Endothelial cell of umbilical vein (primary cell): ENCODE data around the gene TMCC3. TPM values are rescaled to one million over a fixed set of nuclear protein-coding genes. Genes with fewer than 3 reads are reported as not detected.

Experiments used
- BruUV-seq: library from RNA; stranded (reverse); fragments of 400-500 nt; replicated peaks from 2 replicates; lab custom pipeline; 2021; lab: Mats Ljungman, UMichigan
- CTCF ChIA-PET: fragments of 300-600, 350-600 bp; sonication (Branson Sonifier 250); formaldehyde crosslinking; loops from one replicate; lab custom pipeline; 2021; ENCODE audit warnings: antibody characterized with exemption, inconsistent platforms; lab: Charles Lee
- POLR2A ChIA-PET: fragments of 300-600, 350-600 bp; sonication (Branson Sonifier 250); formaldehyde crosslinking; loops from one replicate; lab custom pipeline; 2021; ENCODE audit warnings: antibody characterized with exemption, inconsistent platforms; lab: Charles Lee
- DNase-seq: peaks from one replicate; pipeline ENCODE4 v3.0.0-alpha.2; 2011; ENCODE audit warnings: low read depth, low spot score
- FAIRE-seq: peaks from 2 replicates; lab custom pipeline; 2011; peaks lifted over from hg19 to GRCh38; lab: Jason Lieb, UNC
- H2AFZ ChIP-seq: 2 replicates; pipeline ENCODE4 v1.6.0; 2012; ENCODE audit warnings: low read depth, low read length, control low read depth, inconsistent platforms
- H3K27ac ChIP-seq: 2 replicates; pipeline ENCODE4 v1.5.1; 2011; ENCODE audit warnings: low read depth, mild to moderate bottlenecking, control low read depth, low read length, moderate library complexity; ENCODE audit not compliant: insufficient read depth
- H3K27me3 ChIP-seq, 2 experiments: 2 replicates each; pipeline versions ENCODE4 v1.6.0 to v1.6.1; 2011; ENCODE audit warnings: low read length in 2 of 2, mixed read lengths in 1 of 2; ENCODE audit not compliant: control insufficient read depth in 2 of 2, insufficient read depth in 2 of 2
- H3K36me3 ChIP-seq, 2 experiments: 2 replicates in 1 of 2; 3 replicates in 1 of 2; pipeline ENCODE4 v1.5.1; 2011; ENCODE audit warnings: low read length in 2 of 2, mild to moderate bottlenecking in 1 of 2, moderate library complexity in 1 of 2; ENCODE audit not compliant: control insufficient read depth in 2 of 2, insufficient read depth in 2 of 2; ENCODE audit errors: extremely low read depth in 1 of 2
- H3K4me1 ChIP-seq: 3 replicates; pipeline ENCODE4 v1.5.1; 2011; ENCODE audit warnings: mild to moderate bottlenecking, low read length; ENCODE audit not compliant: control insufficient read depth, insufficient read depth; ENCODE audit errors: extremely low read depth
- H3K4me2 ChIP-seq: 2 replicates; pipeline ENCODE4 v1.6.1; 2011; ENCODE audit warnings: low read length, control low read depth, mixed read lengths; ENCODE audit not compliant: insufficient read depth
- H3K4me3 ChIP-seq, 3 experiments: fragments of 200-600 bp in 1 of 3; sonication (generic), shearing (Covaris generic) in 1 of 3; replicated peaks in 1 of 3; 2 replicates each; pipeline ENCODE4 v1.5.1; 2011 to 2016; ENCODE audit warnings: control low read depth in 3 of 3, low read length in 3 of 3, mild to moderate bottlenecking in 2 of 3, inconsistent platforms in 1 of 3, low read depth in 1 of 3, moderate library complexity in 1 of 3; ENCODE audit not compliant: insufficient read depth in 1 of 3
- H3K79me2 ChIP-seq: 2 replicates; pipeline ENCODE4 v1.6.0; 2012; ENCODE audit warnings: low read length, inconsistent platforms; ENCODE audit not compliant: control insufficient read depth, insufficient read depth
- H3K9ac ChIP-seq: replicated peaks from 2 replicates; pipeline ENCODE3; 2011; ENCODE audit warnings: low read length, control low read depth; ENCODE audit not compliant: insufficient read depth; ENCODE audit errors: extremely low read depth
- H3K9me1 ChIP-seq: replicated peaks from 3 replicates; pipeline ENCODE4 v1.6.0; 2011; ENCODE audit warnings: mild to moderate bottlenecking, low read length; ENCODE audit not compliant: control insufficient read depth, insufficient read depth; ENCODE audit errors: extremely low read depth
- H3K9me3 ChIP-seq: replicated peaks from 2 replicates; pipeline ENCODE4 v1.5.1; 2012; ENCODE audit warnings: low read length, inconsistent platforms; ENCODE audit not compliant: control insufficient read depth, insufficient read depth
- H4K20me1 ChIP-seq: replicated peaks from 2 replicates; pipeline ENCODE3; 2011; ENCODE audit warnings: mild to moderate bottlenecking, low read length; ENCODE audit not compliant: control insufficient read depth, insufficient read depth; ENCODE audit errors: extremely low read depth
- EZH2 ChIP-seq: IDR thresholded peaks from 2 replicates; pipeline ENCODE4 v1.6.1; 2012; ENCODE audit warnings: borderline replicate concordance, low read depth, mild to moderate bottlenecking, moderate library complexity, low read length, inconsistent platforms; ENCODE audit not compliant: severe bottlenecking
- FOS ChIP-seq: IDR thresholded peaks from 2 replicates; pipeline ENCODE4 v1.6.1; 2011; ENCODE audit warnings: mild to moderate bottlenecking, low read length, moderate library complexity, borderline replicate concordance; ENCODE audit not compliant: insufficient read depth
- JUN ChIP-seq: IDR thresholded peaks from 2 replicates; pipeline ENCODE4 v1.6.1; 2011; ENCODE audit warnings: borderline replicate concordance, low read depth; ENCODE audit not compliant: insufficient read length, insufficient read depth
- MYC ChIP-seq: IDR thresholded peaks from one replicate; pipeline ENCODE4 v1.6.1; 2011; ENCODE audit warnings: mild to moderate bottlenecking, low read depth, low read length
- POLR2A ChIP-seq: IDR thresholded peaks from 2 replicates; pipeline ENCODE4 v1.6.1; 2012; ENCODE audit warnings: low read depth, mild to moderate bottlenecking, control low read depth, low read length
- POLR2AphosphoS5 ChIP-seq: IDR thresholded peaks from 2 replicates; pipeline ENCODE4 v1.6.1; 2012; ENCODE audit warnings: low read depth, mild to moderate bottlenecking, control low read depth, low read length, moderate library complexity; ENCODE audit not compliant: insufficient read depth
- dilution Hi-C: fragments of 300-500 bp; cut with MboI; formaldehyde crosslinking; loops from one replicate; pipeline ENCODE4 v1.15.0; 2019; ENCODE audit warnings: low sequenced_read_pairs; ENCODE audit not compliant: extremely low pct_ligation_motif_present
- intact Hi-C: fragments of 100-400 bp; cut with micrococcal nuclease; formaldehyde crosslinking; loops from one replicate; pipeline ENCODE4 v1.10.0; 2022
- polyA plus RNA-seq, 4 experiments: library from polyadenylated mRNA; depleted of rRNA in 3 of 4; stranded (reverse) in 3 of 4; unstranded in 1 of 4; fragments of >200 nt; gene quantifications; 2 replicates each; pipeline versions ENCODE4 v1.2.1 to v1.2.3, GENCODE V29; 2011 to 2012; ENCODE audit warnings: missing spikeins in 1 of 4
- total RNA-seq: library from RNA; stranded (reverse); gene quantifications from 2 replicates; pipeline ENCODE4 v1.2.3, GENCODE V29; 2021
- TF ChIP-seq, protein P1 (sequence below): IDR thresholded peaks from 2 replicates; pipeline ENCODE4 v1.6.1; 2011; ENCODE audit not compliant: insufficient read depth, insufficient read length
- TF ChIP-seq, protein P2 (sequence below), 2 donors: IDR thresholded peaks; 1 replicate in 1 of 2; 2 replicates in 1 of 2; pipeline ENCODE4 v1.5.1; 2011; ENCODE audit warnings: low read length in 2 of 2, mild to moderate bottlenecking in 2 of 2, moderate library complexity in 2 of 2, control low read depth in 1 of 2, inconsistent platforms in 1 of 2, low read depth in 1 of 2; ENCODE audit not compliant: insufficient read depth in 1 of 2; ENCODE audit errors: extremely low read depth in 1 of 2

TMCC3 gene
- total and polyA plus RNA-seq, 2 donors (not counting 3 experiments of a cell fraction or from before 2014, with no cell fraction given): 13.5 to 30.4 TPM

DNA sequence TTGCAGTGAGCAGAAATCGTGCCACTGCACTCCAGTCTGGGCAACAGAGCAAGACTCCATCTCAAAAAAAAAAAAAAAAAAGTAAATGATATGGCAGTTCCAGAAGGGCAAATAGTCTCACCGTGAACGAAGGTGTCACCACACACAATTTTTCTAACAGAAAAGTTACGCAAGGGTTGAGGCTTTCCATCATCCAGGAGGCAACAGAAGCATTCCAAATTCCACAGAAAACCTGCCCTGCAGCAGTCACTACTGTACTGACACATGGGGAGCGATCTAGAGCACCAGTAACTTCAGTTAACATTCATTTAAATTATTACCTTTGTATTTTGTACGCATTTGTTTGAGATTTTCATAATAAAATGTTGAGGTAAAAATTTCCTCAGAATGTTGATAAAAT lies 24.8 kb downstream of the TMCC3 start:
- H3K9me3 ChIP-seq: no peaks in the 10 kb centered on the region
- H4K20me1 ChIP-seq: no peaks in the 10 kb centered on the region
- H2AFZ ChIP-seq: no peak overlapping the region
- dilution Hi-C loops: no loop called here
- H3K9me1 ChIP-seq: no peaks in the 10 kb centered on the region
- ChIA-PET POLR2A (no interaction called here), CTCF (no interaction called here)
- H3K9ac ChIP-seq: no peak overlapping the region
- intact Hi-C loops: no loop called here
- no peak overlapping the region for H3K4me2 ChIP-seq
- H3K27ac ChIP-seq: no peak overlapping the region
- no peaks in the 10 kb centered on the region for H3K27me3 ChIP-seq
- no peak for DNase-seq
- FAIRE-seq: no peak
- no TSS peak for BruUV-seq
- TF ChIP-seq JUN: no peak
- TF ChIP-seq, protein P1, sequence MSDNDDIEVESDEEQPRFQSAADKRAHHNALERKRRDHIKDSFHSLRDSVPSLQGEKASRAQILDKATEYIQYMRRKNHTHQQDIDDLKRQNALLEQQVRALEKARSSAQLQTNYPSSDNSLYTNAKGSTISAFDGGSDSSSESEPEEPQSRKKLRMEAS: no peak
- TF ChIP-seq, protein P2, sequence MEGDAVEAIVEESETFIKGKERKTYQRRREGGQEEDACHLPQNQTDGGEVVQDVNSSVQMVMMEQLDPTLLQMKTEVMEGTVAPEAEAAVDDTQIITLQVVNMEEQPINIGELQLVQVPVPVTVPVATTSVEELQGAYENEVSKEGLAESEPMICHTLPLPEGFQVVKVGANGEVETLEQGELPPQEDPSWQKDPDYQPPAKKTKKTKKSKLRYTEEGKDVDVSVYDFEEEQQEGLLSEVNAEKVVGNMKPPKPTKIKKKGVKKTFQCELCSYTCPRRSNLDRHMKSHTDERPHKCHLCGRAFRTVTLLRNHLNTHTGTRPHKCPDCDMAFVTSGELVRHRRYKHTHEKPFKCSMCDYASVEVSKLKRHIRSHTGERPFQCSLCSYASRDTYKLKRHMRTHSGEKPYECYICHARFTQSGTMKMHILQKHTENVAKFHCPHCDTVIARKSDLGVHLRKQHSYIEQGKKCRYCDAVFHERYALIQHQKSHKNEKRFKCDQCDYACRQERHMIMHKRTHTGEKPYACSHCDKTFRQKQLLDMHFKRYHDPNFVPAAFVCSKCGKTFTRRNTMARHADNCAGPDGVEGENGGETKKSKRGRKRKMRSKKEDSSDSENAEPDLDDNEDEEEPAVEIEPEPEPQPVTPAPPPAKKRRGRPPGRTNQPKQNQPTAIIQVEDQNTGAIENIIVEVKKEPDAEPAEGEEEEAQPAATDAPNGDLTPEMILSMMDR (IDR thresholded peaks at IDR 0.05; ENCODE audit: extremely low read depth in 1 of 2, insufficient read depth in 1 of 2, low read depth in 1 of 2, low read length in 2 of 2): no peak
- TF ChIP-seq EZH2: no peak
- TF ChIP-seq POLR2AphosphoS5: no peak
- no peak for TF ChIP-seq POLR2A
- no peak for TF ChIP-seq MYC
- TF ChIP-seq FOS: no peak
- H3K4me1 ChIP-seq: peaks cover 25% of the 10 kb centered on the region
- H3K4me3 ChIP-seq: no peak overlapping the region
- peaks cover 70% of the 10 kb centered on the region for H3K79me2 ChIP-seq
- peaks cover 0 to 4% of the 10 kb centered on the region in 2 experiments for H3K36me3 ChIP-seq
